Mesenchymal stem cell (in vitro differentiated cells and primary cell): Measurements from ENCODE around the gene C1QTNF9.

ENCODE experiments used
- DNase-seq: peaks from one replicate; pipeline ENCODE4 v3.0.0-alpha.2; 2013
- H2AFZ ChIP-seq: one replicate; pipeline ENCODE4 v1.6.1; 2013; ENCODE audit warnings: low read depth, mild to moderate bottlenecking, control low read depth, inconsistent platforms, low read length, moderate library complexity
- H2AK5ac ChIP-seq: 2 replicates; pipeline ENCODE4 v1.6.1; 2013; ENCODE audit warnings: low read length, moderate library complexity, mild to moderate bottlenecking, inconsistent platforms; ENCODE audit not compliant: severe bottlenecking
- H2BK120ac ChIP-seq: one replicate; pipeline ENCODE4 v1.6.1; 2013; ENCODE audit warnings: low read depth, mild to moderate bottlenecking, inconsistent platforms, low read length, moderate library complexity
- H2BK12ac ChIP-seq, 2 experiments: one replicate each; pipeline ENCODE4 v1.6.1; 2013; ENCODE audit warnings: inconsistent platforms in 2 of 2, low read length in 2 of 2, mild to moderate bottlenecking in 2 of 2, moderate library complexity in 2 of 2, control low read depth in 1 of 2
- H2BK15ac ChIP-seq: one replicate; pipeline ENCODE4 v1.6.1; 2013; ENCODE audit warnings: mild to moderate bottlenecking, low read depth, inconsistent platforms; ENCODE audit not compliant: poor library complexity, severe bottlenecking
- H2BK5ac ChIP-seq: 2 replicates; pipeline ENCODE4 v1.6.1; 2013; ENCODE audit warnings: low read depth, mild to moderate bottlenecking, low read length, control low read depth, inconsistent platforms; ENCODE audit not compliant: poor library complexity, severe bottlenecking
- H3K14ac ChIP-seq, 2 experiments: one replicate each; pipeline ENCODE4 v1.6.1; 2013; ENCODE audit warnings: inconsistent platforms in 2 of 2, low read length in 2 of 2, control low read depth in 1 of 2, mild to moderate bottlenecking in 1 of 2, moderate library complexity in 1 of 2
- H3K18ac ChIP-seq, 2 experiments: one replicate each; pipeline ENCODE4 v1.6.1; 2013; ENCODE audit warnings: inconsistent platforms in 2 of 2, low read length in 2 of 2, control low read depth in 1 of 2, low read depth in 1 of 2, mild to moderate bottlenecking in 1 of 2
- H3K23ac ChIP-seq, 2 experiments: one replicate each; pipeline ENCODE4 v1.6.1; 2013; ENCODE audit warnings: inconsistent platforms in 2 of 2, low read length in 2 of 2, mild to moderate bottlenecking in 2 of 2, moderate library complexity in 2 of 2, control low read depth in 1 of 2
- H3K27ac ChIP-seq: 2 replicates; pipeline ENCODE4 v1.5.1; 2013; ENCODE audit warnings: mild to moderate bottlenecking, moderate library complexity, low read length, control low read depth, inconsistent platforms; ENCODE audit not compliant: poor library complexity, severe bottlenecking
- H3K27me3 ChIP-seq, 2 experiments: 2 replicates each; pipeline versions ENCODE4 v1.6.1 to v1.7.0; 2013; ENCODE audit warnings: low read length in 2 of 2, mild to moderate bottlenecking in 2 of 2, moderate library complexity in 2 of 2, control low read depth in 1 of 2, inconsistent platforms in 1 of 2; ENCODE audit not compliant: control insufficient read depth in 1 of 2, insufficient read depth in 1 of 2
- H3K36me3 ChIP-seq, 2 experiments: 2 replicates each; pipeline versions ENCODE4 v1.6.1 to v1.7.0; 2013; ENCODE audit warnings: low read length in 2 of 2, control low read depth in 1 of 2, inconsistent platforms in 1 of 2, low read depth in 1 of 2, mild to moderate bottlenecking in 1 of 2; ENCODE audit not compliant: insufficient read depth in 2 of 2, control insufficient read depth in 1 of 2
- H3K4ac ChIP-seq, 2 experiments: one replicate each; pipeline ENCODE4 v1.6.1; 2013; ENCODE audit warnings: inconsistent platforms in 2 of 2, low read length in 2 of 2, mild to moderate bottlenecking in 2 of 2, moderate library complexity in 2 of 2, control low read depth in 1 of 2, low read depth in 1 of 2
- H3K4me1 ChIP-seq: 2 replicates; pipeline ENCODE4 v1.6.1; 2013; ENCODE audit warnings: low read depth, low read length, control low read depth; ENCODE audit not compliant: control insufficient read depth, insufficient read depth
- H3K4me2 ChIP-seq: 2 replicates; pipeline ENCODE4 v1.6.1; 2013; ENCODE audit warnings: low read length, mild to moderate bottlenecking, inconsistent platforms; ENCODE audit not compliant: poor library complexity, severe bottlenecking
- H3K4me3 ChIP-seq, 2 experiments: 2 replicates each; pipeline versions ENCODE4 v1.5.1 to v1.7.0; 2013; ENCODE audit warnings: low read length in 2 of 2, mild to moderate bottlenecking in 2 of 2, control low read depth in 1 of 2, low read depth in 1 of 2; ENCODE audit not compliant: insufficient read depth in 1 of 2
- H3K79me1 ChIP-seq: replicated peaks from 2 replicates; pipeline ENCODE4 v1.6.1; 2013; ENCODE audit warnings: mild to moderate bottlenecking, control low read depth, low read length, inconsistent platforms; ENCODE audit not compliant: poor library complexity, severe bottlenecking
- H3K9ac ChIP-seq: 2 replicates; pipeline ENCODE4 v1.7.0; 2013; ENCODE audit warnings: mild to moderate bottlenecking, low read length, moderate library complexity
- H3K9me3 ChIP-seq: 2 replicates; pipeline ENCODE4 v1.7.0; 2013; ENCODE audit warnings: mild to moderate bottlenecking, low read length; ENCODE audit not compliant: control insufficient read depth
- H4K8ac ChIP-seq: one replicate; pipeline ENCODE4 v1.6.1; 2013; ENCODE audit warnings: inconsistent platforms, mild to moderate bottlenecking, low read length, moderate library complexity
- H4K91ac ChIP-seq: one replicate; pipeline ENCODE4 v1.6.1; 2013; ENCODE audit warnings: mild to moderate bottlenecking, low read length, inconsistent platforms
- WGBS: methylation state at CpG from one replicate; pipeline ENCODE4 v1.1.7; 2013; ENCODE audit warnings: mixed read lengths; 5-methylcytosine and 5-hydroxymethylcytosine counted together

C1QTNF9 gene

DNA sequence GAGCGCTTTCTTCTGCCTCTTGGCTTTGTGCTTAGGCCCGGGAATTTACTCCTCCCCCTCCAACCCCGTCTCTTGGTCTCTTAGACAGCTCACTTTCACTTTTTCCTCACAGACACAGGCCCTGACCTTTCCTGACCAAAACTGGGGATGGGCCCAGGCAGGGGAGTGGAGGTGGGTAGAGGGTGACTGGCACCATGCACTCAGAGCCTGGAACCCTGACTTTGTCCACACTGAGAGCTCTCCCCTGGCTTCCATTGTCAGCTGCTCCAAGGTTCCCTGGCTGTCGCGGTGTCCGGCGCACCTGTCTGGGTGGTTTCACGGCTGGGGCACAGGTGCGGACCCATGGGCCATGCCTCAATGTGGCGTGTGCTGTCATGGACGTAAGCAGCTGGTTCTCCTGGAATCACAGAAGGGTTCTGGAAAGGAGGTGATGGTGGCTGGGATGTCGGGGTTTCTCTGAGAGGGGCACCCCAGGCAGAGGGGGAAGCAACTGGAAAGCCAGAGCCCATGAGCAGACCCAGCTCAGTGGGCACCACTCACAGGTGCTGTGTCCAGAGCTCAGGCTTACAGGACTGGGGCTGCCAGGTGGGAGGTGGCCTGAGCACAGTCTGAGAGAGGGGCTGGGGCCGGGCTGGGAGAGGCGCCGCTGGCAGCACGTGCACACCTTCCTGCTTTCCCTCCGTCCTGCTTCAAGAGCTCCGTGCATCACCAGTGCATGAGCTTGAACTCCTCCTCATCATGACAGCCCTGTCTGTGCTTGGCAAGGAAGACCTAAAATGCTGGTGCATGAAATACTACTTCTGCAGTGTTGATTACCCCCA, 28.0 kb upstream of the C1QTNF9 start:
- Histone ChIP-seq H2BK5ac (no peak overlapping the region), H2BK15ac (no peak overlapping the region), H2AFZ (no peak overlapping the region), H3K9me3 (no peaks in the 10 kb centered on the region), H3K27ac (no peak overlapping the region), H3K14ac (no peak overlapping the region), H4K8ac (no peak overlapping the region), H2BK12ac (no peak overlapping the region), H3K4me2 (no peak overlapping the region), H3K27me3 (no peaks in the 10 kb centered on the region), H2AK5ac (no peak overlapping the region), H4K91ac (no peak overlapping the region), H3K23ac (no peak overlapping the region), H3K79me1 (peaks cover 17% of the 10 kb centered on the region), H3K36me3 (peaks cover 3 to 10% of the 10 kb centered on the region in 2 experiments), H3K18ac (peak overlapping the region in 1 of 2 experiments; percentile 6), H3K4me3 (no peak overlapping the region), H3K4me1 (peaks cover 6% of the 10 kb centered on the region), H2BK120ac (no peak overlapping the region), H3K4ac (no peak overlapping the region), H3K9ac (no peak overlapping the region)
- WGBS: 94% methylated on average over 16 of the region's 18 CpGs
- no peak for DNase-seq

DNA sequence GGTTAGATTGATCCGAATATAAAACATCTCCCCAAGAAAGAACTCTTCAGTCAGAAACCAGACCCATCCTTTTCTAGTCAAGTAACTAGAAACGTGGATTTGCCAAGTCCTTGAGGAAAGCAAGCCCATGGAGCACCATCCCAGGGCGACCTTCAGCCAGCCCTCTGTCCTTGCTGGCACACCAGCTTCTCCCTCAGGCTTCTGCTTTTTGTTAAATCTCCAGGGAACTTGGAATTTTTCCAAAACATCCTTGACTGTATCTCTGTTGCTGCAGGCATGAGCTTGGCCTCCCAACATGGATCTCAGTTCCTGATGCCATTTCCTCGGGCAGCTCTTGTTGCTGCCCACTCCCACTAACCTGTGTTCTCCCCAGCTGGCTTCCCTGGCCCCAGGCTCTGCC, 27.1 kb upstream of the C1QTNF9 start:
- no peak overlapping the region for H2BK5ac ChIP-seq
- WGBS: 84% methylated on average over 4 of the region's 4 CpGs
- no peak overlapping the region for H3K4me3 ChIP-seq
- H3K4me2 ChIP-seq: no peak overlapping the region
- H3K4ac ChIP-seq: no peak overlapping the region
- no peak overlapping the region for H3K9ac ChIP-seq
- no peak overlapping the region for H4K8ac ChIP-seq
- no peak overlapping the region for H2BK12ac ChIP-seq
- H3K23ac ChIP-seq: no peak overlapping the region
- H3K9me3 ChIP-seq: no peaks in the 10 kb centered on the region
- H3K79me1 ChIP-seq: peaks cover 16% of the 10 kb centered on the region
- no peak overlapping the region for H3K14ac ChIP-seq
- no peak overlapping the region for H3K18ac ChIP-seq
- no peak overlapping the region for H2BK120ac ChIP-seq
- H4K91ac ChIP-seq: no peak overlapping the region
- H2AK5ac ChIP-seq: no peak overlapping the region
- no peak overlapping the region for H2BK15ac ChIP-seq
- no peak overlapping the region for H2AFZ ChIP-seq
- H3K27ac ChIP-seq: no peak overlapping the region
- DNase-seq: no peak
- peaks cover 8% of the 10 kb centered on the region for H3K4me1 ChIP-seq
- H3K27me3 ChIP-seq: no peaks in the 10 kb centered on the region
- H3K36me3 ChIP-seq: peaks cover 7 to 19% of the 10 kb centered on the region in 2 experiments

DNA sequence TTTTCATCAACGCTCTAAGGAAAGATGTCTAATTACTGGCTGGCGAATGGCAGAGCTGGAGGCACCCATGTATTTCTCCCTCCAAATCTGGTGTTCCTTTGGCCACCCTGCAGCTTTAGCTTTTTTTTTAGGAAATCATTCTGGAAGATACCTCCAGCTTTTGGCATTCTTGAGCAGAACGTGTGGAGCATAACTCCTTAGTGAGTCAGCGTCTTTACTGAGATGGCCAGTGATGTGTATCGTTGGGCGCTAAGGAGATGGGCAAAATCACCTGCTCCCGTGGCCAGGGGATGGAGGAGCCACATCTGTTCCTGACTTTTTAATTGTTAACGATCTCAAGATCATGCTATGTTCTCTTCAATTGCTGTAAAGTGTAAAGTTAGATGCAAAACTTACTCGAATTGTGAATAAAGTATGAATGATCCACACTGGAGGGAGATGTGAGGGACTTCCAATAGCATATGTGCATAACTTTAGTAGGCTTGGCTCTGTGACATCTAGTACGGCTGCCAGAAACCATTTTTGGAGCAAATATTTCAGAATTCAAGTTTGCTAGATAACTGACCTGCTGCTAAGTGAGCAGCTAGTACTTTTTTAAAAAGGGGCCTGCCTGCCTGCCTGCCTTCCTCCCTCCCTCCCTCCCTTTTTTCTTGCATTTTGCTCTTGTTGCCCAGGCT, 24.4 kb upstream of the C1QTNF9 start:
- Histone ChIP-seq H4K8ac (no peak overlapping the region), H2BK120ac (no peak overlapping the region), H3K4ac (no peak overlapping the region), H4K91ac (no peak overlapping the region), H3K27me3 (no peaks in the 10 kb centered on the region), H3K4me1 (peaks cover 8% of the 10 kb centered on the region), H2AFZ (no peak overlapping the region), H3K23ac (no peak overlapping the region), H3K4me3 (no peak overlapping the region), H3K14ac (no peak overlapping the region), H3K27ac (no peak overlapping the region), H2AK5ac (no peak overlapping the region), H3K9ac (no peak overlapping the region), H3K4me2 (no peak overlapping the region), H3K79me1 (peaks cover 8% of the 10 kb centered on the region), H2BK12ac (no peak overlapping the region), H3K9me3 (no peaks in the 10 kb centered on the region), H3K18ac (no peak overlapping the region), H2BK15ac (no peak overlapping the region), H3K36me3 (peaks cover 13 to 26% of the 10 kb centered on the region in 2 experiments), H2BK5ac (no peak overlapping the region)
- 83% methylated on average over 10 of the region's 10 CpGs for WGBS
- DNase-seq: no peak

DNA sequence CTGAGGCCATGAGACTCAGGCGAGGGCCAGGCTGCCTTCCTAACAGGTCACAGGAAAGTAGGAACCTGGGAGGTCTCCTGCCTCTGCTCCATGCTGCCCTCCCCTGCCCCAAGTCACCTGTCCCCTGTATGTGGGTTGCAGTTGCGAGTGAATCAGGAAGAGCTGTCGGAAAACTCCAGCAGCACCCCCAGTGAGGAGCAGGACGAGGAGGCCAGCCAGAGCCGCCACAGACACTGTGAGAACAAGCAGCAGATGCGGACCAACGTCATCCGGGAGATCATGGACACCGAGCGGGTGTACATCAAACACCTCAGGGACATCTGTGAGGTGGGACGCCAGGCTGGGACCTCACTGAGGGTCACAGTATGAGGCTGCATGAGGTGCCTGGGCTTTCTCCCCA, 22.8 kb upstream of the C1QTNF9 start:
- Histone ChIP-seq H3K27ac (no peak overlapping the region), H3K9ac (no peak overlapping the region), H3K36me3 (peaks cover 24 to 39% of the 10 kb centered on the region in 2 experiments), H2BK5ac (no peak overlapping the region), H2BK12ac (no peak overlapping the region), H3K4me1 (peaks cover 2% of the 10 kb centered on the region), H4K91ac (no peak overlapping the region), H3K9me3 (no peaks in the 10 kb centered on the region), H3K4me2 (no peak overlapping the region), H3K18ac (no peak overlapping the region), H2AFZ (no peak overlapping the region), H2BK120ac (no peak overlapping the region), H2BK15ac (no peak overlapping the region), H4K8ac (no peak overlapping the region), H2AK5ac (no peak overlapping the region), H3K23ac (no peak overlapping the region), H3K14ac (no peak overlapping the region), H3K4me3 (no peak overlapping the region), H3K79me1 (peaks cover 3% of the 10 kb centered on the region), H3K27me3 (no peaks in the 10 kb centered on the region), H3K4ac (no peak overlapping the region)
- 95% methylated on average over 11 of the region's 11 CpGs for WGBS
- DNase-seq: no peak
